Effector CD4-positive, alpha-beta T cell (primary cell): ENCODE results near the gene KIRREL1.
"Not testable (repeated sequence)": the region's sequence is repeated elsewhere in the genome, so short reads cannot be mapped to it uniquely, and the experiment has no call there.

ENCODE experiments used
- DNase-seq: peaks from one replicate; pipeline ENCODE4 v3.0.0-alpha.2; 2020

KIRREL1 gene

DNA sequence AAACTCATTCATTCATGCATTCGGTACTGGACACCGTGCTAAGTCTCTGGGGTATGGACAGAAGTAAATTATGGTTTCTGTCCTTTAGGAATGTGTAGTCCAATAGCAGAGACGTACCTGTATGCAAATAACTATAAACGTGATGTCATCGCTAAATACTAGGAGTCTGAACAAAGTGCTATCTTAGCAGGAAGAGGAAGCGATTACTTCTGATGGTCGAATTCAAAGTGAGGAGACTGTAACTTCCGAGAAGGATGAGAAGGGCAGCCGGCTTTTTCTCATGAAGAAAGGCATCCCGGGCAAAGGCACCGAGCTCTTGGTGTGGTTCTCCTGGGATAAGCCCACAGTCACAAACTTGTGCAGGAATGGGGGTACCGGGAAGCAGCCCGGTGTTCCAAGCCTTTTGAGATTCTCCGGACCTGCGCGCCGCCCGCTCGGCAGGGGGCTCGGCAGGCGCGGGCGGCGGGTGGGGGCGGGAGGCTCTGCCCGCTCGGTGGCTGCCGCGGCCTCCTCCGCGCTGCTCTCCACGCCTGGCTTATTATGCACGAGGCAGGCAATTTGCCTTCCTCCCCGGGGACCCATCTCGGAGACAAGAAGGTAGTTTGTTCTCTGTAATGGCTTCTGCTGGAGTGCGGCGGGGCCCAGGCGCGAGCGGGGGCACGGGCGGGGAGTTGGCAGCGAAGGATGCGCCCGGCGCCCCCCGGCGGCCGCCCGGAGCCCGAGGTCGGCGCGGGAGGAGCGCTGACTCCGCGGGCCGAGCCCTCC is 119.7 kb downstream of the KIRREL1 start:
- peak; percentile 9 for DNase-seq

DNA sequence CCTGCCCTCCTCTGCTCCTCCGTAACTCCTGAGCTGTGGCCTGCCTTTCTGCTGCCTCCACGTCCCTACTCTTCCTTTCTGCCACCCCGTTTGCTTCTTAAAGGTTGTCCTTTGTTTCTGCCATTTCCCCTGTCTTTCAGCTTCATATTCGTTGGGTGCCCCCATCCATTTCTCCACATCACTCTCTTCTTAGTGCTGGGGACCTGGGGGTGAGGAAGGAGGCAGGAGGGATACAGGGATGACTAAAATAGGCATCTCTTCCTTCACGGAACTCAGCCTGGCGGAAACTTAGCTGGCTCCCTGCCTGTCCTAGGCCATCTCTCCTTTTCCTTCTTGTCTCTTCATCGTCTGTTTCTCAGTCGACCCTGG is 120.3 kb downstream of the KIRREL1 start:
- DNase-seq: no peak

DNA sequence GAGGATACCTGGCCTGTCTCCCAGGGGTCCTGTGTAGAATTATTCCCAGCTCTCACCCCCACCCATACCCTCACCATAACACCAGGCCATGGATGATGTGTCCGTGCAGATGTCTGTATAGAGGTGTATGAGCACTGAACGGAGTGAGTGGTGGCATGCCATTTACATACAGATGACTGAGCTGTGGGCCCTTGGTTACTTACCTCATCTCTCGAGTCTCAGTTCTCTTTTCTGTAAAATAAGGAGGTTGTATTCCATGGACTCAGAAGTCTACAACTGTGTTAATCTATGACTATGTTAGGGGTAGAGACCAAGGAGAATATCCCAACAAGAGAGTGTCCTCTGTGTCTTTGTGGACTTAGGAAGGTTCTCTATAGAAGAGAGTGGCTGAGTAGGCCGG is 121.7 kb downstream of the KIRREL1 start:
- DNase-seq: no peak

DNA sequence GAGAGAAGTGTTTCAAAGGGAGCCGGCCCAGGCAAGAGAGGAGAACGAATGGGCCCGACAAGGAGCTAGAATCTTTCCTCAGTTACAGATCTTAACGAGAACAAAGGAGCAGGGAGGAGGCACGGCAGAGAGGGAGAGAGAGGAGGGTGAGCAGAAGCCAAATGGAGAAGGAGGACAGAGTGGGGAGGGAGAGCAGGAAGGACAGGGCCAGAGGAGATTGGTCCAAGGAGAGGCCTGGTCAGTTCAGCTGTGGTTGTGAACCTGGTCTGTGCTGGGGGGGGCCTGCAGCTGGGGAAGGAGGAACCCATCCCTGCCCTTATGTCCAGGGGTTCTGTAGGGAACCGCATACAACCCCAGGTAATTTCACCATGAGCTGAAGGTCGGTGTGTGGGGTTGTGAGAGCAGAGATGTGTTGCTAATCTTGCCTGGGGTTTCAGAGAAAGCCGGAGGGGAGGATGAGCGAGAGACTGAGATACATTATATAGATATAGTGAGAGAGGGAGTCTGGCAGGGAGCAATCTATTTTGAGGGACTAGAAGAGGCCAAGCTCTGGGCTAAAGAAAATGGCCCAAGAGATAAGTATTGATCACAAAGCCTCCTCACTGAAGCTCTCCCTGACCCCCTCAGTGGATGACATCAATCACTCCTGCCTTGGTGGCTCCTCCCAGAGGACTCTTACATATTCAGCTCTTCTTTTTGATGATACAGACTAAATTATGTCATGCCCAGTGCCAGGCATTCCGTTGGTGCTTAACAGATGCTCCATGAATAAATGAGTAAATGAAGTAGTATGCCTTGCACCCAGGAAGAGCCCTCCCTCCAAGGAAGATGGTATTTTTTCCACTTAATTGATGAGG is 123.1 kb downstream of the KIRREL1 start:
- DNase-seq: no peak

DNA sequence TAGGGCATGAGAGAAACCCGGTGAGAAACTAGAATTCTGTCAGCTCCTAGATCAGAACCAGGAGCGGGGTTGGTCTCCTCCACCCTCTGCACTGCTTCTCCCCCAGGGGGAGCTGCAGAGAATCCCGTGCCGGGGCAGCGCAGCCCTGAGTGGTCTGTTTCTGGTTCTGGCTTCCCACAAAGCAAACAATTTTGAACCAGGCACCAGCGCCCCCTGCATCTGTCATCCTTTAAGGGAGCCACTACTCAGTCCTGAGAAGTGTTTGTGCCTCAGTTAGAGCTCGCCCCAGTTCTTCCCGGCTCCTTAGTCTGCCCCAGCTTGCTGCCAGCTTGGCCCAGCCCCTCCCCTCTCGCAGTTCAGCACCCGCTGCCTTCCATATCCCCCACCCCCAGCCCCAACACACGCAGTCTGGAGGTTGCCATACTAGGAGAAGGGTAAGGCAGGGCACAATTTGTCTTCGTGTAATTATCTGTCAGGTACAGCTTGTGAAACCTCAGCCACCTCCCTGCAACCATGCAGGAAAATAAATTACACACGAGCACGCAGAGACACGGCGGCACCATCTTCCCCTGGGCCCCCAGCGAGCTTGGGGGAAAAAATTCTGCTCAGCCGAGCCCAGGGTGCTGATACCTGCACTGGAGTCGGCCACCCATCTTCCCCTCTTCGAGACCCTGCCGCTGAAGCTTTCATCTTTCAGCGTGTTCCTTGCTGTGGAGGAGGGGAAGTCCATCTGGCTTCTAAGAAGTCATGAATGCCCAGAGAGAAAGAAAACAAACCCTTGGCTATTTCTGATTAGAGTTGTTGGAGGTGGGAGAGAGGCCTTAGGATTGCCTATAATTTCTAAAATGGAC is 124.6 kb downstream of the KIRREL1 start:
- peak; percentile 21 for DNase-seq

DNA sequence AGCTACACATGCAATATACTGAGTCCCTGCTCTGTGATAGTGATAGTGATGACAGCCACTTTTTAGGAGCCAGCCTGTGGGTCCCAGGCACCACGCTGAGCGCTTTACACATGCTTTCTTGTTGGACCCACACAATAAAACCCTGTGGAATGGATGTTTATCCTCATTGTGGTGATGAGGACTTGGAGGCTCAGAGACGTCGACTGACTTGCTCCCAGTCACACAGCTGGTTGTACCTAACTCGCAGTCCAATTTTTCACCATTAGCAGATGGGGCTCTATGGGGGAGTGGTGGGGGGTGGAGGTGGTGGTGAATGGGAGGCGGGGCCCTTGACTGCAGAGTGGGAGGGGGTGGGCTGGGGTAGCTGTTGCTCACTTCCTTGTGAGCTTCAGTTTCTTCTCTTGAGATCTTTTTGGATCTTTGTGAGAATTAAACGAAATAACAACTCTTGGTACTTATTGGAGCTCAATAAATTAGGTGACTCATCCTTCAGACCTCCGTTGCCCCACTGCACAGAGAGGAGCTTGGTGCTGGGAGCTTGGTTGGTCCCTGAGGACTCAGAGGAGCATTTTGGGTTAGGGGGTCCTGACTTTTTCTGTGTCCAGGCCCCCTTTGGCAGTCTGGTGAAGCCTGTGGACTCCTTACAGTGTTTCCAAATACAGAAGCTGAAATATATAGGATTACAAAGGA is 125.4 kb downstream of the KIRREL1 start:
- no peak for DNase-seq

DNA sequence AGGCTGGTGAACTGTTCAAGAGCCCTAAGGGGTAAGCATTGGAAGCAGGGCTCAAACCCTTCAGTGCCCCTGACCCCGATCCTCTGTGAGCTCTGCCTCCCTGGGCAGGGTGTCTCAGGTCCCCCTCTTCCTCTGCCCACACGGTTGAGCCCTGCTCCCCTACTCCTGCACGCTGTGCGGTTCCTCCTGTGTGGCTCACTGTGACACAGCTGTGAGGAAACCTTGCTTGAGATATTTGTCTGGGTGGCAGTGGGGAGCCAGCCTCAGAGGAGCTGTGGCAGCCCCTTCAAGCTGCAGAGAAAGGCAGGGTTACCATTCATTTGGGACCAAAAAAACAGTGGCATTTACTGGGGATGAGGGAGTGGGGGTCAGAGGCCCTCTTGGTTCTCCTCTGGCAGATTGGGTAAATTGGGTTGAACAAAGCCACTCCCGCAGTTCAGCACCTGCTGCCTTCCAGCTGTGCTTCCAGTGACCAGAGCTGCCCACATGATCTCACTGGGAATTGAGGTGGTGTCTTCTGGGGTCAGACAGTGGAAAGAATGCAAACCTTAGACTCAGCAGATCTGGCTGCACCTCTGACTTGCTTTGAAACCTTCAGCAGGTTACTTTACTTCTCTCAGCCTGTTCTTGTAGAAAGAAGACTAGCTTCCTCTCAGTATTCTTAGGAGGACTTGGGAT is 126.7 kb downstream of the KIRREL1 start:
- DNase-seq: no peak

DNA sequence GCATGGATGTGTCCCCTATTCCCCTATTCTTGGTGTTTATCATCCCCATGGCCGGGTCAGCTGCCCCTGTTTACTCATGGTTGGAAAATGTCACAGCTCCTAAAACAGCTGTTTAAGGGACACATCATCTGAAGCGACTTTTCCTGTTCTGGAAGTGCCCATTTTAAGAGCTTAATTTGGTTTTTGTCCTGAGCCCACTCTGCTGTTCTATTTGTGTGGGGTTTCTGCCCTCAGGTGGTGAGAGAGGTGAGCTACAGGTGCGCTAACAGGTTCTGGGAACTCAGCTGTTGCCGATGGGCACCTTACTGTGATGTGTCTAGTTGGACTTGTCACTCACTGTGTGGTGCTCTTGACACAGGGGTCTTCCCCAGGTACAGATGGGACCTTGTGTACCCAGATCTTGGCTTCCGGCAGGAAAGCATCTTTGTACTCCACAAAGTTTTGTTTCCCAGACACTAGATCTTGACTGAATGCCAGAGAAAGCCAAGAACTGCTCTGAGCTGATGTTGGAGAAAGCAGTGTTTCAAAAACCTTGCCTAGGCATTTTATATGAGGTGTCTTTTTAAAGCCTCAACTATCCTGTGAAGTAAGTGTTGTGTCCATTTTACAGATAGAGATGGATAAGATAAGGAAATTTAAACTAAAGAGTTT is 128.3 kb downstream of the KIRREL1 start:
- no peak for DNase-seq

DNA sequence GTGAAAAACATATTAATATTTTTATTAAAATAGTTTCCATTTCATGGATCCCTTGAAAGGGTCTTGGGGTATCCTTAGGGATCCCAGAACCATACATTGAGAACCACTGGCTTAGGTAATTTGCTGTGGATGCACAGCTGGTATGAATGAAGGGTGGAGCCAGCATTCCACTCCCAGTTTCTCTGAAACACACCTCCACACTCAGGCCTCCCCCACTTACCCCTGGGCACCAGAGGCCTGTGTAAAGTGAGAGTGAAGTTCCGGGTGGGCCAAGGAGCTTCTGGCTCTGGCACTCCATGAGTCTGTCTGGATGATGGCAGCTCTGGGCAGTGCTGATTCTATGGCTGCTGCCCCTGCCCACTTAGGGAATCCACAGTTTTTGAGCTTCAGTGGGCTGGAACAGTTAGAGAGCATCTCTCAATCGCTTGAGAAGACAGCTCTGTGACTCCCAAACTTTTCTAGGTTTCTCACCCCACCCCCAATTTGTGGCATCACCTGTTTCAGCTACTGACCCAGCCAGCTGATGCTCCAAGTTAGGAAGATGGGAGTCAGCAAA is 129.5 kb downstream of the KIRREL1 start:
- no peak for DNase-seq

DNA sequence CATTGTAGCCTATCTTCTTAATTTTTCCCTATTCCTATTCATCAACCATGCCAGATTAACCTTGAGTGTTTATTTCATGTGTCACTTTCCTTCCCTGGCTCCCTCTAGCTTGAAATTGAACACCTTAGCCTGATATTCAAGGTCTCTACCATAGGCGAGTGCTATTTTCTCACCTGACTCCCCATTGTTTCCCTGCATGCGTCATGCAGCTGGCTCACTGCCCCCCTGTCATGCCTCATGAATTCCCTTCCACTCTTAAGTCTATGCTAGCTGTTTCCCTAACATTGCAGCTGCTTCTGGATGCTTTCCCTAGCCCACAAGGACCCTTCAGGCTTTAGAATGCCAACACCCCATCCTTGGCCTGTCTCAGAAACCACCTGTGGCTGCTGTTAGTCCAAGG is 130.6 kb downstream of the KIRREL1 start:
- no peak for DNase-seq

DNA sequence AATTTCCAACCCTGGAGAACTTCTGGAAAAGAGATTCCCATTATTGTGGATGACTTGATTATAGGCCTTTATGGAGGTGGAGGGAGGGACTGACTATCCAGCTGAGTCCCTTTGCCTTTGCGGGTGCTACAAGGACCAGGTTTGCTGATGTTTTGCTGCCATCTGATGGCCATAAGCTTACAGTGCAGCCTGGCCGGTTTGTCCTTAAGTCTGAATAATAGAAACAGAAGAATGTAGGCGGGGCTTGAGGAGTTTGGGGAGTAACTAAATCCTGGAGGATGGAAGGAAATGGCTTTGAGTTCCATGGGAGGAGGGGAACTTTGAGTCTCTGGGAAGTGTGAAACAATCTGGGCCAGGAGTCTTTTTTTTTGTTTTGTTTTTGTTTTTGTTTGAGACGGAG is 131.6 kb downstream of the KIRREL1 start:
- DNase-seq: peak; percentile 49

DNA sequence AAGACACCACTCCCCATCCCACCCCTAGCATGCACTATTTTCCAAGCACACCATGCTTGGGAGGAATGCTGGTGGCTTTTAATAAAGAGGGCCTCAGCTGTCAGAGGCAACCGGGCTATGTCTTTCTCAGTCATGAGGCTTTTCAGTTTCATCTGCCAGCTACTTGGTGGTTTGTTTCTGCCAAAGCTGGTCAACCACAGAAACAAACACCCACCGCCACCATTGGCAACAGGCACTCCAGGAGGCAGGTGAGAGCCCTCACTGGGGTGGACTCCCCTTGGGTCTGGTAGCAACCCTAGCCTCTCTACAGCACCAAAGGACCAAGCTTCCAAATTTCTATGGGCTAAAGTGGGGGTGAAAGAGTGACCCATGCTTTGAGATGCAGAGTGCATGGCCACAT is 133.0 kb downstream of the KIRREL1 start:
- no peak for DNase-seq

DNA sequence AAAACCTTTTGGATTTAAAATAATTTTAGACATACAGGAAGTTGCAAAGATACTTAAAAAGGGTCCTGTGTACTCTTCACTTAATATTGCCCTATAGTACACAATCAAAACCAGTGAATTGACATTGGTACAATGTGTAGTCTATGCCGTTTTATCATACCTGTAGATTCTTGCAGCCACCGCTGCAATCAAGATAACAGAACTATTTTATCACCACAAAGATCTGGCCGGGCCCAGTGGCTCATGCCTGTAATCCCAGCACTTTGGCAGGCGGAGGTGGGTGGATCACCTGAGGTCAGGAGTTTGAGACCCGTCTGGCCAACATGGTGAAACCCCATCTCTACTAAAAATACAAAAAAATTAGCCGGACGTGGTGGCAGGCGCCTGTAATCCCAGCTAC is 135.1 kb downstream of the KIRREL1 start:
- DNase-seq: not testable (repeated sequence)

DNA sequence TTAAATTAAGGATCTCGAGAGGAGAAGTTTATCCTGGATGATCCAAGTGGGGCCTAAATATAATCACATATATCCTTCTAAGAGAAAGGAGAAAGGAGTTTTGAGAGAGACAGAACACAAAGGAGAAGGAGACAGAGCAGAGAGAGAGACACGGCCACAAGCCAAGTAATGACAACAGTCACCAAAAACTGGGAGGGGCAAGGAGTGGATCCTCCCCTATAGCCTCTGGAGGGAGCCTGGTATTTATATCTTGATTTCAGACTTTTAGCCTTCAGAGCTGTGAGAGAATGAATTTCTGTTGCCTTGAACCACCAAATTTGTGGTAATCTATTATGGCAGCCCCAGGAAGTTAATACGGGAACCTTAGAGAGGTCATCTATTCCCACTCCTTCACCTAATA is 137.8 kb downstream of the KIRREL1 start:
- DNase-seq: no peak

DNA sequence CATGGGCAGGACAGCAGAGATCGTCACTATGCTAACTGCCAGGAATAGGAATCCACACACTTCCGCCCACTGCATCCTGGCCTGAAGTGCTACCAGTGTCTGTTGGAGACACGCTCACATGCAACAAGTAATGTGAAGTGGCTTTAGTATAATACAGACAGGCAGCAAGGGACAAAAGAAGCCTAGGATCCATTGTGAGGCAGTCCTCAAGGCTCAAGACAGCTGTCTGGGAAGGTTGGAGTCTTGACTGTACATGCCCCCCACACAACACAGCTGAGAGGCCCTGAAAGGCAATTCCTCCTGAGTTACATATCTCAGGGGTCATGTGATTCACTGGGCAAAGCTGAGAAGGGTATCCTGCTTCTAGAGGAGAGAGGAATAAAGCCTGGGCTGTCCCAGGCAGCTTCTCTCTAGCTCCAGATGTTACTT is 147.3 kb downstream of the KIRREL1 start:
- no peak for DNase-seq

DNA sequence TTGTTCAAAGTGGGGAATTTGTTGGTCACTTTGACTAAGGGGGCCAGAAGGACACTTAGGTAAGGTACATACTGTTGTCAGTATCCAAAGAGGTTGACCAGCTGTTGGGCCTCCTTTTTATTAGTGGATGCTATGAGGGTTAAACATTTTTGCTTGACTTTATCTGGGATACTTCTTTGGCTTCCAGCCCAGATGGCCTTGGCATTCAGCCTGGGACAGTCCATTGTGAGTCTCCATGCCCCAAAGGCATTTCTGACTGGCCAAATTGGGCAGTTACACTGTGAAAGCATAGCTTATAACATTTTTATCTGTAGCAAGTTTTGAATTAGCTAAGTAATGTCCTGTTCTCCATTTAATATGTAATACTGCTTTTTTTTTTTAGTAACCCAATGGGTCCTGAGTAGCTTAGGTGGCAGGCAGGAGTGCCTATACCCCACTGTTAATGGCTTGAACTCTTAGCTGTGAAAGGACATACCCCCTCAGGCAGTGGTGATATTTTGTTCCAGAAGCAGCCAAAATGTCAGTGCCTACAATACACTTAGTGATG is 151.8 kb downstream of the KIRREL1 start:
- no peak for DNase-seq

DNA sequence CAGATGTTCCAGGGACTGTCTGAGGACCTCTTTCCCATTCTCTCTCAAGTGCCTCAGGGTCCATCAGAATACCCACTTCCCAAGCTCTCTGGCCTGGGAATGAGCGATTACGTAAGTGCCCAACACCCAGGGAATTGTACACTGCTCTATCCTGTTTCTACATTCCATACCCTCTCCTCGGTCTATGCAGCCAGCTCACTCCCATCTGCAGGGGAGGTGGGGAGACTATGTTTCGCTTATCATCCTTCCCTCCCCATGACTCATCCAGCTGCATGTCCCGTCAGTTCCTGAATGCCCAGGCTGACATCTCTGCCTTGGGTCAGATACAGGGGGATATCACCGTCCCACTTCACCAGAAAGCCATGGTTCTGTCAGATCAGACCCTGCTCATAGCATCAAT is 152.7 kb downstream of the KIRREL1 start:
- DNase-seq: no peak

DNA sequence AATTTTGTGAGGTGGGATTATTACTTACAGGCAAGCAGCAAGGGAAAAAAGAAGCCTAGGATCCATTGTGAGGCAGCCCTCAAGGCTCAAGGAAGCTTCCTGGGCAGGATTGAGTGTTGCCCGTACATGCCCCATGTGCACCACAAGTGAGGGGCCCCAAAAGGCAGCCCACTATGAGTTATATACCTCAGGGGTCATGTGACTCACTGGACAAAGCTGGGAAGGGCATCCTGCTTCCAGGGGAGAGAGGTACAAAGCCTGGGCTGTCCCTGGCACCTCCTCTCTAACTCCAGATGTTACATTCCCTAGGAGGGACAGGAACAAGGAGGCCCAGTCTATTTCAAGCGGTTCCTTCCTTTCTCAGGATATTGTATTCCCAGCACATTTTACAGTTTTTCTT is 153.3 kb downstream of the KIRREL1 start:
- no peak for DNase-seq

DNA sequence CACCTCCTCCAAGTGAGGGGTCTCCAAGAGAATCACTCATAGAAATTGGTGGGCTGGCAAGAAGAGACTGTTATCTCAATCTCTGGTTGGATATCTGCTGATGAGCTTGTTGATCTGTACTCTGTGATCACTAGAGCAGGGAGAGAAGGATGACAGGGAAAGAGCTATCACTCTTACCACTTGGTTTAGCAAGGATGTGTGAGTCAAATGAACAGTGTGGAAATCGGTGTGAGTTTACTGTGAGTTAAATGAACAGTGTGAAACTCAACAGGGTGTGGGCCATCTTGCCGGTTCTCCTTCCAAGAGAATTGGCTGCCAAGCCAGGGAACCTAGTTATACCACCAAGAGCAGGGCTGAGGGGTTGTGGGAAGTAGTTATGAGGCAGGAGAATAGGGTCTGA is 154.0 kb downstream of the KIRREL1 start:
- no peak for DNase-seq

DNA sequence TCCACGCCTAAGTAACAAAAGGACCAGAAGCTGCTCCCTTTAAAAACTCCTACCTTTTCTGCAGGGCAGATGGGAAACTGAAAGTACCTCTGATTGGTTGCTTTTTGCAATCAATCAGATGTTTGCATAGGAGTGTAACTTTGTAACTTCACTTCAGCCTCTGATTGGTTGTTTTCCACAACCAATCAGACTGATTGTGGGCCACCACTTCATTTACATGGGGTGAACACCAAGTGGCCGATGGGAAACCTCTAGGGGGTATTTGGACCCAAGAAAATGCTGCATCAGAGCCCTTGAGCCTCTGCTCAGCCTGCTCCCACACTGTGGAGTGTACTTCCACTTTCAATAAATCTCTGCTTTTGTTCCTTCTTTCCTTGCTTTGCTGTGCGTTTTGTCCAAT is 154.4 kb downstream of the KIRREL1 start:
- DNase-seq: no peak

DNA sequence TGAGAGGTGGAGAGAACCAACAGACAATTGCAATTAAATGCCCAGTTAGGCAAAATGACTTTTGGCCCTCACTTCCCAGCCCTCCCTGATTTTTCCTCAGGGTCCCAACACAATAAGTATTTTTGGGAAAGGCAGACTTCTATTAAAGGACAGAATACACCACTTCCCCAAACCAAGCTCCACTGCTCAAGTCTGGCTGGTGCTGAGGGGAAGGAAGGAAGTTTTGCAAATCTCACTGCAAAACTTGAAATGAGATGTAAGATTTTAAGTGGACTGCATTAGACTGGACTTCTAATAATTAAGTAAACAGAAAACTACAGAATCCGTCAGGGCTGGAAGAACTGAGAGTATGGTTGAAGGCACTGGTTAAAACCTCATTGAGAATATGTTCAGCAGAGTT is 155.0 kb downstream of the KIRREL1 start:
- no peak for DNase-seq
